Esophagus squamous epithelium (tissue), 4 donors: ENCODE results near the gene SNAPC3.

ENCODE experiments used
- POLR2A ChIP-seq, 4 donors: fragments of 450-650 bp; IDR thresholded peaks; one replicate each; pipeline ENCODE4 v1.6.1; 2017; ENCODE audit warnings: antibody characterized with exemption in 4 of 4, mild to moderate bottlenecking in 4 of 4, moderate library complexity in 3 of 4
- TF ChIP-seq, protein P1 (sequence below), 6 experiments: fragments of 450-650 bp in 4 of 6; fragments of 200-600 bp in 2 of 6; sonication (generic) in 2 of 6; IDR thresholded peaks; one replicate each; pipeline ENCODE4 v1.5.1; 2016 to 2019; ENCODE audit warnings: antibody characterized with exemption in 6 of 6, mild to moderate bottlenecking in 4 of 6, moderate library complexity in 4 of 6

DNA sequence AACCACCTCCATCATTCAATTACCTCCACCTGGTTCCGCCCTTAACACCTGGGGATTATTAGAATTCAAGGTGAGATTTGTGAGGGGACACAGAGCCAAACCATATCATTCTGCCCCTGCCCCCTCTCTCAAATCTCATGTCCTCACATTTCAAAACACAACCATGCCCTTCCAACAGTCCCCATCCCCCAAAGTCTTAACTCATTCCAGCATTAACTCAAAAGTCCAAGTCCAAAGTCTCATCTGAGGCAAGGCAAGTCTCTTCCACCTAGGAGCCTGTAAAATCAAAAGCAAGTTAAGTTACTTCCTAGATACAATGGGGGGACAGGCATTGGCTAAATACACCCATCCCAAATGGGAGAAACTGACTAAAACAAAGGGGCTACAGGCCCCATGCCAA, 69.3 kb downstream of the SNAPC3 start:
- no peak for TF ChIP-seq POLR2A (IDR thresholded peaks at IDR 0.05)
- TF ChIP-seq, protein P1, sequence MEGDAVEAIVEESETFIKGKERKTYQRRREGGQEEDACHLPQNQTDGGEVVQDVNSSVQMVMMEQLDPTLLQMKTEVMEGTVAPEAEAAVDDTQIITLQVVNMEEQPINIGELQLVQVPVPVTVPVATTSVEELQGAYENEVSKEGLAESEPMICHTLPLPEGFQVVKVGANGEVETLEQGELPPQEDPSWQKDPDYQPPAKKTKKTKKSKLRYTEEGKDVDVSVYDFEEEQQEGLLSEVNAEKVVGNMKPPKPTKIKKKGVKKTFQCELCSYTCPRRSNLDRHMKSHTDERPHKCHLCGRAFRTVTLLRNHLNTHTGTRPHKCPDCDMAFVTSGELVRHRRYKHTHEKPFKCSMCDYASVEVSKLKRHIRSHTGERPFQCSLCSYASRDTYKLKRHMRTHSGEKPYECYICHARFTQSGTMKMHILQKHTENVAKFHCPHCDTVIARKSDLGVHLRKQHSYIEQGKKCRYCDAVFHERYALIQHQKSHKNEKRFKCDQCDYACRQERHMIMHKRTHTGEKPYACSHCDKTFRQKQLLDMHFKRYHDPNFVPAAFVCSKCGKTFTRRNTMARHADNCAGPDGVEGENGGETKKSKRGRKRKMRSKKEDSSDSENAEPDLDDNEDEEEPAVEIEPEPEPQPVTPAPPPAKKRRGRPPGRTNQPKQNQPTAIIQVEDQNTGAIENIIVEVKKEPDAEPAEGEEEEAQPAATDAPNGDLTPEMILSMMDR (IDR thresholded peaks at IDR 0.05): no peak
